Measurements from ENCODE around the gene UGCG.

- TF ChIP-seq CTCF (IDR thresholded peaks at IDR 0.05): no peak
- no peak for TF ChIP-seq EZH2 (IDR thresholded peaks at IDR 0.05)
Measured at GRCh38 chr9:111866976-111867375, 29.6 kb upstream of the UGCG start.

Data from neural progenitor cell (in vitro differentiated cells).